ENCODE measurements around the gene ANXA6.

ANXA6 gene

GRCh38 chr5:151130922-151131891 is 26.4 kb downstream of the ANXA6 start:
- DNase-seq, result no peak

- no peak for DNase-seq
Measured at GRCh38 chr5:151130235-151130921, 27.2 kb downstream of the ANXA6 start.

GRCh38 chr5:151128817-151129216 is 28.8 kb downstream of the ANXA6 start:
- DNase-seq, result no peak

- no peak for DNase-seq
Measured at GRCh38 chr5:151127926-151128325, 29.7 kb downstream of the ANXA6 start.

- peak in 42 of 51 donors; percentile 9 to 79 (median 44) for DNase-seq
Measured at GRCh38 chr5:151126199-151126645, 31.4 kb downstream of the ANXA6 start.

GRCh38 chr5:151125421-151125820 is 32.2 kb downstream of the ANXA6 start:
- no peak for DNase-seq

GRCh38 chr5:151123897-151124751 is 33.5 kb downstream of the ANXA6 start:
- peak in 7 of 51 donors; percentile 8 to 27 (median 11) for DNase-seq

GRCh38 chr5:151122828-151123227 is 34.8 kb downstream of the ANXA6 start:
- no peak for DNase-seq

GRCh38 chr5:151121665-151122064 is 35.9 kb downstream of the ANXA6 start:
- DNase-seq, result peak in 16 of 51 donors; percentile 9 to 62 (median 29)

- no peak for DNase-seq
Measured at GRCh38 chr5:151121095-151121494, 36.5 kb downstream of the ANXA6 start.

- DNase-seq, result no peak
Measured at GRCh38 chr5:151118913-151119575, 38.5 kb downstream of the ANXA6 start.

- DNase-seq, result peak in 45 of 51 donors; percentile 9 to 80 (median 52)
Measured at GRCh38 chr5:151115272-151115905, 42.2 kb downstream of the ANXA6 start.

GRCh38 chr5:151113651-151114050 is 43.9 kb downstream of the ANXA6 start:
- no peak for DNase-seq

- DNase-seq, result no peak
Measured at GRCh38 chr5:151110992-151111391, 46.6 kb downstream of the ANXA6 start.

- no peak for DNase-seq
Measured at GRCh38 chr5:151110122-151110681, 47.4 kb downstream of the ANXA6 start.

- peak in 1 of 51 donors; percentile 20 for DNase-seq
Measured at GRCh38 chr5:151108566-151108965, 49.0 kb downstream of the ANXA6 start.

GRCh38 chr5:151107738-151108520 is 49.6 kb downstream of the ANXA6 start:
- peak in 24 of 51 donors; percentile 2 to 67 (median 24) for DNase-seq

- DNase-seq, result no peak
Measured at GRCh38 chr5:151107084-151107483, 50.5 kb downstream of the ANXA6 start.

- DNase-seq, result no peak
Measured at GRCh38 chr5:151106509-151106908, 51.1 kb downstream of the ANXA6 start.

All from hypothalamus (tissue), 51 donors.